ENCODE measurements around the gene COL18A1.

GRCh38 chr21:45427331-45428271 lies 22.6 kb downstream of the COL18A1 start:
- TF ChIP-seq ELF1 (IDR thresholded peaks at IDR 0.05) (no peak), SIN3A (IDR thresholded peaks at IDR 0.05; ENCODE audit: borderline replicate concordance, low read depth, low read length) (peak; percentile 25; the same call in 1 of the 2 replicates), MEF2A (IDR thresholded peaks at IDR 0.05; ENCODE audit: borderline replicate concordance, low read depth) (no peak), RAD21 (IDR thresholded peaks at IDR 0.05; ENCODE audit: low read length) (no peak), EZH2phosphoT487 (IDR thresholded peaks at IDR 0.05; ENCODE audit: borderline replicate concordance, low read depth) (no peak), FOXJ3 (CRISPR knock-in tag; IDR thresholded peaks at IDR 0.05) (no peak), CTCF (IDR thresholded peaks at IDR 0.05) (no peak), SMC3 (IDR thresholded peaks at IDR 0.05; ENCODE audit: low read depth, low read length) (no peak)
